Esophagus muscularis mucosa (tissue), 4 donors: ENCODE data around the gene ALAD. TPM values are rescaled to one million over a fixed set of nuclear protein-coding genes. Genes with fewer than 3 reads are reported as not detected.

Experiments
- DNase-seq: peaks from one replicate; pipeline ENCODE4 v3.0.0-alpha.2; 2017; ENCODE audit errors: extremely low spot score
- H3K27ac ChIP-seq, 4 donors: fragments of 200-600 bp; sonication (generic); replicated peaks in 1 of 4; 1 replicate in 3 of 4; 2 replicates in 1 of 4; pipeline ENCODE4 v1.5.1; 2016 to 2019; ENCODE audit warnings: mild to moderate bottlenecking in 1 of 4
- H3K27me3 ChIP-seq, 4 donors: fragments of 200-600 bp; sonication (generic); one replicate each; pipeline versions ENCODE4 v1.5.1 to v1.6.0; 2016 to 2019
- H3K36me3 ChIP-seq, 4 donors: fragments of 200-600 bp; sonication (generic); one replicate each; pipeline ENCODE4 v1.5.1; 2016 to 2019
- H3K4me1 ChIP-seq, 4 donors: fragments of 200-600 bp; sonication (generic); one replicate each; pipeline ENCODE4 v1.5.1; 2016 to 2019
- H3K4me3 ChIP-seq, 4 donors: fragments of 200-600 bp; sonication (generic); 1 replicate in 2 of 4; 2 replicates in 2 of 4; pipeline ENCODE4 v1.5.1; 2016 to 2019; ENCODE audit warnings: mild to moderate bottlenecking in 4 of 4, moderate library complexity in 1 of 4
- H3K9me3 ChIP-seq, 4 donors: fragments of 200-600 bp; sonication (generic); 1 replicate in 3 of 4; 2 replicates in 1 of 4; pipeline ENCODE4 v1.5.1; 2016 to 2019
- CTCF ChIP-seq, 3 experiments: fragments of 200-600 bp in 2 of 3; fragments of 450-650 bp in 1 of 3; sonication (generic) in 2 of 3; IDR thresholded peaks; one replicate each; pipeline ENCODE4 v1.5.1; 2017 to 2019; ENCODE audit warnings: antibody characterized with exemption in 3 of 3, mild to moderate bottlenecking in 2 of 3, moderate library complexity in 1 of 3
- EP300 ChIP-seq: sonication (generic); formaldehyde crosslinking; IDR thresholded peaks from one replicate; pipeline ENCODE4 v1.6.1; 2017; ENCODE audit warnings: antibody characterized with exemption
- POLR2A ChIP-seq: fragments of 450-650 bp; IDR thresholded peaks from one replicate; pipeline ENCODE4 v1.6.1; 2017; ENCODE audit warnings: antibody characterized with exemption, moderate library complexity, mild to moderate bottlenecking, low read depth
- POLR2AphosphoS5 ChIP-seq, 2 donors: sonication (generic); formaldehyde crosslinking; IDR thresholded peaks; one replicate each; pipeline ENCODE4 v1.6.1; 2017; ENCODE audit warnings: antibody characterized with exemption in 2 of 2
- WGBS: methylation state at CpG from one replicate; pipeline ENCODE4 v1.1.5; 2018; 5-methylcytosine and 5-hydroxymethylcytosine counted together
- intact Hi-C: fragments of 100-400 bp; cut with DNase I; formaldehyde crosslinking; loops from one replicate; pipeline ENCODE4 v1.15.1; 2023
- total RNA-seq, 4 donors: library from RNA; depleted of rRNA; stranded (reverse); fragments of >200 nt; gene quantifications; one replicate each; pipeline versions ENCODE4 v1.1.0 to v1.2.1, GENCODE V29; 2016

Gene ALAD
- total RNA-seq, 4 donors from 2014 or later, result 18.2 to 31.1 (median 28.6) TPM

GRCh38 chr9:113341712-113342410 is 59.2 kb downstream of the ALAD start:
- TF ChIP-seq EP300 (no peak), POLR2AphosphoS5 (IDR thresholded peaks at IDR 0.05) (no peak), POLR2A (no peak), CTCF (IDR thresholded peaks at IDR 0.05) (no peak)
- no peak overlapping the region for H3K27ac ChIP-seq
- H3K9me3 ChIP-seq, result no peaks in the 10 kb centered on the region
- no peaks in the 10 kb centered on the region for H3K36me3 ChIP-seq
- no peaks in the 10 kb centered on the region for H3K27me3 ChIP-seq
- intact Hi-C loops, result loop anchor here (2.0 to 10.0 kb wide), 3 partner anchors 35 to 67 kb away; partner anchors contain the start of genes ALAD, CDC26, HDHD3 and PRPF4
- 67% methylated on average over 9 of the region's 9 CpGs for WGBS
- no peak overlapping the region for H3K4me3 ChIP-seq
- no peak for DNase-seq
- peaks cover 19 to 31% (median 30%) of the 10 kb centered on the region in 4 donors for H3K4me1 ChIP-seq

- no peaks in the 10 kb centered on the region for H3K27me3 ChIP-seq
- peak; percentile 95 for DNase-seq
- no peaks in the 10 kb centered on the region for H3K36me3 ChIP-seq
- intact Hi-C loops, result loop anchor here (2.0 to 10.0 kb wide), 3 partner anchors 37 to 65 kb away; partner anchors contain the start of genes ALAD, CDC26, HDHD3 and PRPF4
- peak within 1 kb of the TSS; percentile 71 to 75 (median 73) for H3K4me3 ChIP-seq
- peak within 1 kb of the TSS; percentile 76 to 88 (median 86) for H3K27ac ChIP-seq
- no peaks in the 10 kb centered on the region for H3K9me3 ChIP-seq
- 1% methylated on average over 23 of the region's 46 CpGs for WGBS
- peaks cover 19 to 31% (median 30%) of the 10 kb centered on the region in 4 donors for H3K4me1 ChIP-seq
- TF ChIP-seq EP300 (no peak), POLR2AphosphoS5 (IDR thresholded peaks at IDR 0.05) (peak; percentile 82 to 90)
Observed at GRCh38 chr9:113340011-113340699, 60.9 kb downstream of the ALAD start, which contains the start of gene WDR31. WDR31 (minus strand) TSS chr9:113340275; CDS start chr9:113332022, 8,253 bp downstream.

- intact Hi-C loops, result no loop called here
- 81% methylated on average over 2 of the region's 2 CpGs for WGBS
Observed at GRCh38 chr9:113337714-113338113, 63.4 kb downstream of the ALAD start.

More at GRCh38 chr9:113337714-113338113, 63.4 kb downstream of the ALAD start:
- no peak for DNase-seq
- Histone ChIP-seq H3K4me1 (peaks cover 8 to 18% (median 15%) of the 10 kb centered on the region in 4 donors), H3K27ac (no peak overlapping the region), H3K4me3 (no peak overlapping the region), H3K36me3 (no peaks in the 10 kb centered on the region), H3K27me3 (no peaks in the 10 kb centered on the region), H3K9me3 (no peaks in the 10 kb centered on the region)
- no peak for TF ChIP-seq EP300
- no peak for TF ChIP-seq POLR2AphosphoS5 (IDR thresholded peaks at IDR 0.05)
- TF ChIP-seq POLR2A, result no peak
- no peak for TF ChIP-seq CTCF (IDR thresholded peaks at IDR 0.05)

Other genes with a start within 250 kb of the ALAD start
- gene FKBP15, start 180.0 kb downstream of the ALAD start, total RNA-seq, result 10 to 100 TPM; 18.1 to 23.0 (median 20.6) TPM
- gene SLC31A1, start 179.7 kb downstream of the ALAD start, total RNA-seq, result 10 to 100 TPM in 1 of 4 donors, 1 to 10 TPM in 3; 8.3 to 10.8 (median 8.9) TPM
- 10 to 100 TPM; 41.5 to 77.2 (median 48.5) TPM for gene CDC26, start 125.7 kb downstream of the ALAD start, total RNA-seq
- gene PRPF4, start 125.6 kb downstream of the ALAD start, total RNA-seq, result 10 to 100 TPM; 12.0 to 18.1 (median 16.3) TPM
- gene RNF183, start 97.9 kb downstream of the ALAD start, total RNA-seq, result not detected
- 1 to 10 TPM; 1.3 to 2.8 (median 2.1) TPM for gene WDR31, start 61.0 kb downstream of the ALAD start, total RNA-seq
- under 1 TPM; 0.52 to 0.99 (median 0.70) TPM for gene BSPRY, start 51.7 kb downstream of the ALAD start, total RNA-seq
- 10 to 100 TPM in 3 of 4 donors, 1 to 10 TPM in 1; 9.1 to 30.2 (median 22.8) TPM for gene HDHD3, start 24.3 kb downstream of the ALAD start, total RNA-seq
- 10 to 100 TPM; 25.7 to 42.6 (median 32.8) TPM for gene POLE3, start 9.4 kb upstream of the ALAD start, total RNA-seq
- 1 to 10 TPM in 1 of 4 donors, under 1 TPM in 1, not detected in 2; 0.17 to 1.8 TPM for gene C9orf43, start 9.5 kb upstream of the ALAD start, total RNA-seq
- 100 to 1,000 TPM in 1 of 4 donors, 10 to 100 TPM in 3; 37.3 to 121 (median 68.5) TPM for gene RGS3, start 62.4 kb upstream of the ALAD start, total RNA-seq